Psoas muscle (tissue), 8 donors: ENCODE measurements around the gene METTL4. TPM values are rescaled to one million over a fixed set of nuclear protein-coding genes. Genes with fewer than 3 reads are reported as not detected.

Source experiments
- ATAC-seq, 4 donors: fragments of 200-7000 bp; cut with Tn5 transposase; one replicate each; pipeline ENCODE4 v1.9.1; 2020; ENCODE audit warnings: moderate library complexity in 3 of 4, mild to moderate bottlenecking in 2 of 4
- DNase-seq, 2 donors: peaks; one replicate each; pipeline ENCODE4 v3.0.0-alpha.2; 2020
- H3K27ac ChIP-seq: fragments of 200-600 bp; one replicate; pipeline ENCODE4 v1.8.0; 2022
- H3K27me3 ChIP-seq, 3 donors: fragments of 200-600 bp in 1 of 3; one replicate each; pipeline versions ENCODE4 v1.6.1 to v1.8.0; 2013 to 2022; ENCODE audit warnings: low read length in 2 of 3, mild to moderate bottlenecking in 2 of 3, moderate library complexity in 1 of 3; ENCODE audit not compliant: insufficient read depth in 3 of 3
- H3K36me3 ChIP-seq, 2 donors: fragments of 200-600 bp in 1 of 2; one replicate each; pipeline versions ENCODE4 v1.6.1 to v1.8.0; 2013 to 2022; ENCODE audit warnings: low read depth in 1 of 2, mild to moderate bottlenecking in 1 of 2, moderate library complexity in 1 of 2; ENCODE audit not compliant: insufficient read depth in 1 of 2
- H3K4me1 ChIP-seq: fragments of 200-600 bp; one replicate; pipeline ENCODE4 v1.8.0; 2022
- H3K4me3 ChIP-seq: fragments of 200-600 bp; one replicate; pipeline ENCODE4 v1.8.0; 2022; ENCODE audit warnings: mild to moderate bottlenecking
- H3K9me3 ChIP-seq: fragments of 200-600 bp; one replicate; pipeline ENCODE4 v1.8.0; 2022
- WGBS, 3 donors: extraction: QIAGEN DNeasy Blood & Tissue Kit; methylation state at CpG; one replicate each; pipeline versions ENCODE4 v1.1.6 to v1.1.7; 2013; 5-methylcytosine and 5-hydroxymethylcytosine counted together
- intact Hi-C, 2 donors: fragments of 100-400 bp; cut with DNase I; formaldehyde crosslinking; loops; one replicate each; pipeline versions ENCODE4 v1.11.0 to v1.14.2; 2022
- polyA plus RNA-seq, 3 donors: library from polyadenylated mRNA; stranded (reverse); fragments of 200-250 nt; gene quantifications; one replicate each; pipeline ENCODE4 v1.2.3, GENCODE V29; 2013
- total RNA-seq, 4 donors: library from RNA; stranded (reverse); fragmentation: NEBNext Ultra II Directional in 2 of 4; extraction: Animal tissue kit (Norgen Biotek cat#: 25700) in 2 of 4; gene quantifications; one replicate each; pipeline versions ENCODE4 v1.2.1 to v1.2.4, GENCODE V29; 2021 to 2023
- TF ChIP-seq, protein P1 (sequence below): fragments of 200-600 bp; IDR thresholded peaks from one replicate; pipeline ENCODE4 v1.8.0; 2022; ENCODE audit warnings: antibody characterized with exemption
- donor health status: healthy with polysubstance abuse.
- donor health status: DM: no; HTN: no; CAD: no; lungs with moderate emphysema.
- donor health status: Bipolar disorder and iron deficiency.
- donor health status: healthy.
- donor health status: DM: yes; HTN: yes; CAD: no.
- donor health status: DM: no; HTN: no; CAD: no.
- donor health status: DM: no; HTN: no; CAD: no.
- donor health status: DM: yes; HTN: yes; CAD: no.

METTL4 gene
- total and polyA plus RNA-seq, 7 donors = 2.7 to 5.0 (median 3.9) TPM

DNA sequence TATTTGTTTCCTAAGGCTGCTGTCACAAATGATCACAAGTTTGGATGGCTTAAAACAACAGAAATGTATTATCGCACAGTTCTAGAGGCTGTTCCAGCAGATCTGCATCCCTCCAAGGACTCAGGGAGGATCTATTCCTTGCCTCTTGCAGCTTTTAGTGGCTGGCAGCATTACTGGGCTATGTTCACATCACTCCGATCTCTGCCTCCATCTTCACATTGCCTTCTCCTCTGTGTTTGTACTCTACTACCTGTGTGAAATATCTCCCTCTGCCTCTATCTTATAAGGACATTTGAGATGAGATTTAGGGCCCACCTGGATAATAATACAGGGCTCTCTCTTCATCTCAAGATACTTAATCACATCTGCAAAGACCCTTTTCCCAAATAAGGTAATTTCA is 19.0 kb upstream of the METTL4 start:
- DNase-seq (no peak), ATAC-seq (no peak)
- WGBS, 3 donors = 85 to 98% (median 92%) methylated on average over 2 of the region's 2 CpGs
- TF ChIP-seq, protein P1, sequence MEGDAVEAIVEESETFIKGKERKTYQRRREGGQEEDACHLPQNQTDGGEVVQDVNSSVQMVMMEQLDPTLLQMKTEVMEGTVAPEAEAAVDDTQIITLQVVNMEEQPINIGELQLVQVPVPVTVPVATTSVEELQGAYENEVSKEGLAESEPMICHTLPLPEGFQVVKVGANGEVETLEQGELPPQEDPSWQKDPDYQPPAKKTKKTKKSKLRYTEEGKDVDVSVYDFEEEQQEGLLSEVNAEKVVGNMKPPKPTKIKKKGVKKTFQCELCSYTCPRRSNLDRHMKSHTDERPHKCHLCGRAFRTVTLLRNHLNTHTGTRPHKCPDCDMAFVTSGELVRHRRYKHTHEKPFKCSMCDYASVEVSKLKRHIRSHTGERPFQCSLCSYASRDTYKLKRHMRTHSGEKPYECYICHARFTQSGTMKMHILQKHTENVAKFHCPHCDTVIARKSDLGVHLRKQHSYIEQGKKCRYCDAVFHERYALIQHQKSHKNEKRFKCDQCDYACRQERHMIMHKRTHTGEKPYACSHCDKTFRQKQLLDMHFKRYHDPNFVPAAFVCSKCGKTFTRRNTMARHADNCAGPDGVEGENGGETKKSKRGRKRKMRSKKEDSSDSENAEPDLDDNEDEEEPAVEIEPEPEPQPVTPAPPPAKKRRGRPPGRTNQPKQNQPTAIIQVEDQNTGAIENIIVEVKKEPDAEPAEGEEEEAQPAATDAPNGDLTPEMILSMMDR = no peak
- Histone ChIP-seq H3K36me3 (no peaks in the 10 kb centered on the region), H3K4me3 (peak overlapping the region; percentile 9), H3K27ac (no peak overlapping the region), H3K9me3 (no peaks in the 10 kb centered on the region), H3K4me1 (no peaks in the 10 kb centered on the region), H3K27me3 (no peaks in the 10 kb centered on the region)
- intact Hi-C loops = no loop called here

DNA sequence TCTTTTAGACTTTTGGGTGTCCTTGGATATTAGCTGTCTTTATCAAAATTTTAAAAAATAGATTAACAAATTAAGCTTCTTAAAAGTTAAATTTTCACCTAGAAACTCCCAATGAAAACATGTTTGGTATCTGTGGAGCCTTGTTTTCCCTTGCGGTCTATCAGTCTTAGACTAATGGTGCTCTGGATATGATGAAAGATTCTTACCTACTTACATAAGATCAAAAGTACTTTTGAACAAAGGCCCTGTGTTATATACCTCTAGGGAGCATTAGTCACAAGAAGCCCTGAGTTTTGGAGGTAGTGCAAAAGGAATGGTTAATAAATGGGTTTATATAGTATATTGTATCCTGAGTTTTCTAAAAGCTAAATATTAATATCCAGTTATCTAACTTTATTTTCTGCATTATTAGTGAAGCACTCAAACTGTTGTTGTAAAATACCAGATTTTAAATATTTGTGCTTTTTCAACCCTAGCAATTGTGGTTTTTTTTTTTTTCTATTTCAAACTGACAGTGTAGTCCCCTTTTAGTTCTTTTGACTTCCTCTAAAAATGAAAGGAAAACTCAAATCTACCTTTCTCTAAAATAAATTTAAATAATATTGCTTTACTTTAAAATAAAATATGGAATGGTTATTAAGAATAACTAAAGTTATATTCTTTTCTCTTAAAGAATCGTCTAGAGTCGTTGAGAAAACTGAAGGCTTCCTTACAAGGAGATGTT is 18.2 kb upstream of the METTL4 start:
- intact Hi-C loops = no loop called here

DNA sequence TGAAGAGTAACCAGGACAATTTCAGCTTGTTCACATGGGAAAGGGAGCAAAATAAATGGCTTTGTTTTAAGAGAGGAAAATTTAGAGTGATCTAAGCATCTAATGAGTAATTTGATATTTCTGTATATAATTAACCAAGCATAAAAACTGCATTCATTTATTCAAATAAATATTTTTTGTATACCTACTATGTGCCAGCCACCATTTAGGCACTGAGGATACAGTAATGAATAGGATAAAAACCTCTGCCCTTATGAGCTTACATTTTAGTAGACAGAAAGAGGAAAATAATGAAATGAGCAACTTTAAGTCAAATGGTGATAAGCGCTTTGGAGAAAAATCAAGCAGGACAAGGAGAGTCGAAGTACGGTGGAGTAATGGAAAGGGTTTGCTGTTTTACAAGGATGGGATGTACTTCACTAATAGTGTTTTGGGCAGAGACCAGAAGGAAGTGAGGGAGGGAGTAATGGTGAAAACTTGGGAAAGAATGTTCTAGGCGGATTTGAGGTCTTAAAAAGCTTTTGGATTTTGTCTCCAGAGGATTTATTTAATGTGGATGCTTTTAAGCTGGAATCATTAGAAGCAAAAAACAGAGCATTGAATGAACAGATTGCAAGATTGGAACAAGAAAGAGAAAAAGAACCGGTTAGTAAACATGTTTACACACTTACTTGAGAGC is 17.5 kb upstream of the METTL4 start:
- 80 to 87% (median 83%) methylated on average over 5 of the region's 5 CpGs for WGBS, 3 donors

More for the DNA sequence above, 18.2 kb upstream of the METTL4 start:
- Histone ChIP-seq H3K36me3 (no peaks in the 10 kb centered on the region), H3K4me1 (no peaks in the 10 kb centered on the region), H3K4me3 (peak overlapping the region; percentile 9), H3K27me3 (no peaks in the 10 kb centered on the region), H3K27ac (no peak overlapping the region), H3K9me3 (no peaks in the 10 kb centered on the region)
- 91 to 95% (median 91%) methylated on average over 3 of the region's 3 CpGs for WGBS, 3 donors
- DNase-seq = no peak
- no peak for ATAC-seq
- TF ChIP-seq, protein P1 = no peak

DNA sequence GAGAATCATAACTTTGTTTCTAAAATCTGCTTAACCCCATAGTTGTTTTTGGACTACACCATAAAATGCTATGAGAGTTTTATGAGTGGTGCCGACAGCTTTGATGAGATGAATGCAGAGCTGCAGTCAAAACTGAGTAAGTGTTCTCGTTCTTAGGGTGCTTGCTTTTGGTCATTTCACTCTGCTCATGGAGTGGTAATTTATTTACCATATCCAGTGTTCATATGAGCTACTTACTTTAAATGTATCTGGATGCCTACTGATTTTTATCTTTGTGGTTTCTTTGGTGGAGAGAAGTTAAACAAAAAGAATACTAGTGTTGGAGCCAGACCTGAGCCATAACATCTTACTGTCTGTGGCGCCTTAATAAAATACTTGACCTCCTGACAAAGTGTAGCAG is 16.5 kb upstream of the METTL4 start:
- Histone ChIP-seq H3K36me3 (no peaks in the 10 kb centered on the region), H3K27me3 (no peaks in the 10 kb centered on the region), H3K27ac (no peak overlapping the region), H3K4me1 (no peaks in the 10 kb centered on the region), H3K4me3 (no peak overlapping the region), H3K9me3 (no peaks in the 10 kb centered on the region)
- DNase-seq (no peak), ATAC-seq (no peak)
- 90 to 93% (median 92%) methylated on average over 3 of the region's 3 CpGs for WGBS, 3 donors
- TF ChIP-seq, protein P1 = no peak
- intact Hi-C loops = no loop called here

More for the DNA sequence above, 17.5 kb upstream of the METTL4 start:
- H3K27ac ChIP-seq = no peak overlapping the region
- H3K27me3 ChIP-seq = no peaks in the 10 kb centered on the region
- no peak for ATAC-seq
- H3K4me3 ChIP-seq = no peak overlapping the region
- intact Hi-C loops = no loop called here
- no peak for DNase-seq
- H3K9me3 ChIP-seq = no peaks in the 10 kb centered on the region
- TF ChIP-seq, protein P1 = no peak
- no peaks in the 10 kb centered on the region for H3K36me3 ChIP-seq
- H3K4me1 ChIP-seq = no peaks in the 10 kb centered on the region
